OCI-M2 (cell line): ENCODE measurements around the gene PLXNA3.

ENCODE experiments used
- DNase-seq: peaks from one replicate; lab custom pipeline; 2025; ENCODE audit not compliant: unreplicated experiment; lab: John Stamatoyannopoulos, UW

PLXNA3 gene

GRCh38 chrX:154457491-154458115, 478 bp upstream of the PLXNA3 start:
- no peak for DNase-seq

DNA sequence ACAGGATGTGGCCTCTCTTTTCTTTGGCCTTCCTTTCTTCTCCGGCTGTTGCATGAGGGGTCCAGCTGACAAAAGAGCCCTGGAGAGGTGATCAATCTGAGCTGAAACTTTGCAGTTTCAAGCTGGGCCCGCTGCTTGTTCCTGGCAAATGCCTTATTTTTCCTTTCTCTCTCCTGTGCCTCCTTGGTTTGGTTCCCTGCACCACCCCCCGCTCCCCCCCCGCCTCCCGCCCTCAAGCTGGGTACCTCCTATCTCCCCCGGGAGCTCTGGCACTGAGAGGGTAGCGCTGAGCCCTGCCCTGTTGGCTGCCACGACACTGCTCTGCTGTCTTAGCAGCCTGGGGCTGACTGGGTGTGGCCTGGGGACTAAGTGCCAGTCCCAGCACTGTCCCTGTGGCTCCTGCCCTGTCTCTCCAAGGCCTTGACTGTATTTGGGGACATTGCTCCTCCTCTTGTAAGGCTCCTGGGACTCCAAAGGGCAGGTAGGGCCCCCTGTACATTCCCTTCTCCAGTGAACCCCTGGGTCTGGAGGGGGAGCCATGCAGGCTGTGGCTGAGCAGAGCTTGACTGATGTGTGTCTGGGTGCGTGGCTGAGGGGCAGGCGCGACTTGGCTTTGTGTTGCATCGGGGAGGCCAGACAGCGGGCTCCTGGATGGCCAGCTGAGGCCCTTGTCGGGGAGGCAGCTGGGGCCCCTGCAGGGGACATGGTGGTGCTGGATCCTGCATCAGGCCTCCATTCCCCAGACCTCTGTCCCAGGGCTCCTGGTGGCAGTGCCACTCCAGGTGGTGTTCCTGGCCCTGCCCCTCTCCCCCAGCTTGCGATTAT, 1.1 kb downstream of the PLXNA3 start:
- DNase-seq = no peak

- no peak for DNase-seq
Measured at GRCh38 chrX:154459832-154460231, 1.8 kb downstream of the PLXNA3 start.

DNA sequence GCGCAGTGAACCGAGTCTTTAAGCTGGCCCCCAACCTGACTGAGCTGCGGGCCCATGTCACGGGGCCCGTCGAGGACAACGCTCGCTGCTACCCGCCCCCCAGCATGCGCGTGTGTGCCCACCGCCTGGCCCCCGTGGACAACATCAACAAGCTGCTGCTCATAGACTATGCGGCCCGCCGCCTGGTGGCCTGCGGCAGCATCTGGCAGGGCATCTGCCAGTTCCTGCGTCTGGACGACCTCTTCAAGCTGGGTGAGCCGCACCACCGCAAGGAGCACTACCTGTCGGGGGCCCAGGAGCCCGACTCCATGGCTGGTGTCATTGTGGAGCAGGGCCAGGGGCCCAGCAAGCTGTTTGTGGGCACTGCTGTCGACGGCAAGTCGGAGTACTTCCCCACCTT, 2.2 kb downstream of the PLXNA3 start:
- no peak for DNase-seq

- DNase-seq = no peak
Measured at GRCh38 chrX:154462396-154462795, 4.3 kb downstream of the PLXNA3 start.

- DNase-seq = no peak
Measured at GRCh38 chrX:154463611-154464220, 5.6 kb downstream of the PLXNA3 start.

- DNase-seq = no peak
Measured at GRCh38 chrX:154464806-154465365, 6.8 kb downstream of the PLXNA3 start.

GRCh38 chrX:154465601-154466000, 7.5 kb downstream of the PLXNA3 start:
- no peak for DNase-seq

GRCh38 chrX:154466036-154466435, 8.0 kb downstream of the PLXNA3 start:
- no peak for DNase-seq

- DNase-seq = no peak
Measured at GRCh38 chrX:154466907-154467306, 8.8 kb downstream of the PLXNA3 start.

- DNase-seq = no peak
Measured at GRCh38 chrX:154467556-154467955, 9.5 kb downstream of the PLXNA3 start.

- DNase-seq = no peak
Measured at GRCh38 chrX:154468217-154468616, 10.1 kb downstream of the PLXNA3 start.

GRCh38 chrX:154469114-154469513, 11.0 kb downstream of the PLXNA3 start:
- no peak for DNase-seq

DNA sequence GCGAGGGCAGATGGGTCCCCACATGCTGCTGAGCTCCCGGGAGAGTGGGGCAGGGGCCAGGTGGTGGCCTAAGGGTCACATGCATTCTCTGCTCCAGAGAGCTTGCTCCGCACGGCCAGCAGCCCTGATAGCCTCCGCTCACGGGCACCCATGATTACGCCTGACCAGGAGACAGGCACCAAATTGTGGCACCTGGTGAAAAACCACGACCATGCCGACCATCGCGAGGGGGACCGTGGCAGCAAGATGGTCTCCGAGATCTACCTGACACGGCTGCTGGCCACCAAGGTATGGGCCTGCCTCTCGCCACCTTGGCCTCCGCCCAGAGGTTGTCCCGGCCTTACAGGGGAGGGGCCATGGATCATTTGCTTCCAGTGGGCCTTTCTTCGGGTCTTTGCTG, 11.8 kb downstream of the PLXNA3 start:
- DNase-seq = no peak

DNA sequence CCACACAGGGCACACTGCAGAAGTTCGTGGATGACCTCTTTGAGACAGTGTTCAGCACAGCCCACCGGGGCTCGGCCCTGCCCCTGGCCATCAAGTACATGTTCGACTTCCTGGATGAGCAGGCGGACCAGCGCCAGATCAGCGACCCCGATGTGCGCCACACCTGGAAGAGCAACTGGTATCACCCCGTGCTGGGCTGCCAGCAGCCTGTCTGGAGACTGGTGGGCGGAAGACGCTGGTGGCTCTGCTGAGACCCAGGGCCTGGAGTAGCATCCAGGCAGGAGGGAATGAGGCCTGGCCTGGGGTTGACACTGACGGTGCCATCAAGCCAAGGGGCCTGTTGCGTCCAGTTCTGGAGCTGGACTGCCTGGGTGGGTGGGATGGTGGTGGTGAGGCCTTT, 12.4 kb downstream of the PLXNA3 start:
- no peak for DNase-seq

DNA sequence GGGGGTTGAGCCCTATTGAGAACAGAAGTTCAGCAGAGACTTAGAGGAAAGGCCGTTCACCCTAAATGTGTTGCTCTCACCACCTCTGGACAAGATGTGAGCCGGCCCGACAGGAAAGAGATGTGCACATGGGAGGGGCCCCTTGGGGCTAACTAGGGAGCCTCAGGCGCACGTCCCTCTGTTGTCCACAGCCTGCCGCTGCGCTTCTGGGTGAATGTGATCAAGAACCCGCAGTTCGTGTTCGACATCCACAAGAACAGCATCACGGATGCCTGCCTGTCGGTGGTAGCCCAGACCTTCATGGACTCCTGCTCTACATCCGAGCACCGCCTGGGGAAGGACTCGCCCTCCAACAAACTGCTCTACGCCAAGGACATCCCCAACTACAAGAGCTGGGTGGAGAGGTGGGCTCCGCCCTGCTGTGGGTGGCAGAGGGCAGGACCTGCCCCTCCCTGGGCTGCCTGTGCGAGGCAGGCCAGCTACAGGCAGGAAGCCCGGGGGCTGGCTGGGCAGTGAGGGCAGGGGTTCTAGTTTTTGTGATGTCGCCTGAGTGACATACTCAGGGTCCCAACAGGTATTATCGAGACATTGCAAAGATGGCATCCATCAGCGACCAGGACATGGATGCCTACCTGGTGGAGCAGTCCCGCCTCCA, 13.0 kb downstream of the PLXNA3 start:
- DNase-seq = no peak

GRCh38 chrX:154471839-154472684, 14.0 kb downstream of the PLXNA3 start:
- no peak for DNase-seq

GRCh38 chrX:154472685-154473632, 14.9 kb downstream of the PLXNA3 start:
- no peak for DNase-seq

GRCh38 chrX:154473683-154474082, 15.6 kb downstream of the PLXNA3 start:
- DNase-seq = no peak
